ENCODE measurements around the gene ADAM15.
A peak's percentile ranks its signal among the peaks of the same experiment; 100 is the strongest.

ADAM15 gene

DNA sequence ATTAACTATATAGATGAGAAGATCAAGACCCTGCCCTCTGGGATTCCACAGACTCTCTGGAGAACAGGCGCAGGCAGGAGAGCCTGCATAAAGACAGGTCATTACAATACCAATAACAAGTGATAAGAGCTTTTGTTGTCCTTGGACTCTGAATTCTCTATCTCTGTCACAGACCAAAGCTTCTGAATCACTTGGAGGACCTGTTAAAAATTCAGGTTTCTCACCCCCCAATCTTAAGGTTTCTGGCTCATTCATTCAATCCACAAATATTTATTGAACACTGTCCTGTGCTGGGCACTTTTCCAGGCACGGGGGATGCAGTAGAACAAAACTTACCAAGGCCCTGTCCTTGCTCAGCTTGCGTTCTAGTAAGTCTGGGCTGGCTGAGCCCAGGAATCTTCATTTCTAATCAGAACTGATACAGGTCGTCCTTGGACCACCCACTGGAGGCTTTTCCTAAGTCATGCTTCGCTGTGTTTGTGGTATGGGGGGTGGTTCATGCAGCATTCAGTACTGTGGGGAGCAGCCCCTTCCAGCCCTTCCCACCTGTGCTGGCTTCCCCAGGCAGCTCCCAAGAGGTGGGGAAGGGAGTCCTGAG lies 13.8 kb downstream of the ADAM15 start:
- no peak for TF ChIP-seq CTCF (IDR thresholded peaks at IDR 0.05; ENCODE audit: low read depth, low read length)
- no peak for DNase-seq (ENCODE audit: extremely low read depth, low read depth)

DNA sequence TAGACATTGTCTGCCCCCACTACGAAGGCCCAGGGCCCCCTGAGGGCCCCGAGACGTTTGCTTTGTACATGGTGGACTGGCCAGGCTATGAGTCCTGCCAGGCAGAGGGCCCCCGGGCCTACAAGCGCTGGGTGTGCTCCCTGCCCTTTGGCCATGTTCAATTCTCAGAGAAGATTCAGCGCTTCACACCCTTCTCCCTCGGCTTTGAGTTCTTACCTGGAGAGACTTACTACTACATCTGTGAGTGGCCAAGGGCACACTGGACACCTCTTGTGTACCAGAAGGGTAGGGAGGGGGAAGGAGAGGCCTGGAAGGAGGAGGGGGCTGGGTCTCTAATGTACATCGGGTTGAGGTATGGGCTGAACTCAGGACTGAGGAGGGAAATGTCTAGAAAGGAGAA lies 15.7 kb downstream of the ADAM15 start:
- no peak for DNase-seq (ENCODE audit: extremely low read depth, low read depth)
- no peak for TF ChIP-seq CTCF (IDR thresholded peaks at IDR 0.05; ENCODE audit: low read depth, low read length)

DNA sequence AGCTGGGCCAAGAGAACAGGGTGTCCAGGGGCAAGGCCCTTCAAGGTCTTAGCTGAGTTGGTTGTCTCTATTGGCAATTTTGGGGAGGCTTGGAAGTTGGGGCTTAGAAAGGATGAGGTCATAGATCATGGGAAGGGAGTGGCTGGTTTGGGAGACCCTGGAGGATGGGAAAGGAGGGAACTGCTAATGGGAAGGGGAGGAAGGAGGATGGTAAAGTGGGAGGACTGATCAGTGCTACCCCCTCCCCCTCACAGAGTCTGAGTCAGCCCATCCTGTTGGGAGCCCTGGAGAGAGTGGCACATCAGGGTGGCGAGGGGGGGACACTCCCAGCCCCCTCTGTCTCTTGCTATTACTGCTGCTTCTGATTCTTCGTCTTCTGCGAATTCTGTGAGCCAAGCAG lies 17.5 kb downstream of the ADAM15 start:
- no peak for DNase-seq (ENCODE audit: extremely low read depth, low read depth)
- no peak for TF ChIP-seq CTCF (IDR thresholded peaks at IDR 0.05; ENCODE audit: low read depth, low read length)

- TF ChIP-seq CTCF (IDR thresholded peaks at IDR 0.05; ENCODE audit: low read depth, low read length), result no peak
- no peak for DNase-seq (ENCODE audit: extremely low read depth, low read depth)
Observed at GRCh38 chr1:155069551-155070157, 18.5 kb downstream of the ADAM15 start.

- no peak for TF ChIP-seq CTCF (IDR thresholded peaks at IDR 0.05; ENCODE audit: low read depth, low read length)
- DNase-seq (ENCODE audit: extremely low read depth, low read depth), result no peak
Observed at GRCh38 chr1:155070158-155070621, 19.1 kb downstream of the ADAM15 start.

DNA sequence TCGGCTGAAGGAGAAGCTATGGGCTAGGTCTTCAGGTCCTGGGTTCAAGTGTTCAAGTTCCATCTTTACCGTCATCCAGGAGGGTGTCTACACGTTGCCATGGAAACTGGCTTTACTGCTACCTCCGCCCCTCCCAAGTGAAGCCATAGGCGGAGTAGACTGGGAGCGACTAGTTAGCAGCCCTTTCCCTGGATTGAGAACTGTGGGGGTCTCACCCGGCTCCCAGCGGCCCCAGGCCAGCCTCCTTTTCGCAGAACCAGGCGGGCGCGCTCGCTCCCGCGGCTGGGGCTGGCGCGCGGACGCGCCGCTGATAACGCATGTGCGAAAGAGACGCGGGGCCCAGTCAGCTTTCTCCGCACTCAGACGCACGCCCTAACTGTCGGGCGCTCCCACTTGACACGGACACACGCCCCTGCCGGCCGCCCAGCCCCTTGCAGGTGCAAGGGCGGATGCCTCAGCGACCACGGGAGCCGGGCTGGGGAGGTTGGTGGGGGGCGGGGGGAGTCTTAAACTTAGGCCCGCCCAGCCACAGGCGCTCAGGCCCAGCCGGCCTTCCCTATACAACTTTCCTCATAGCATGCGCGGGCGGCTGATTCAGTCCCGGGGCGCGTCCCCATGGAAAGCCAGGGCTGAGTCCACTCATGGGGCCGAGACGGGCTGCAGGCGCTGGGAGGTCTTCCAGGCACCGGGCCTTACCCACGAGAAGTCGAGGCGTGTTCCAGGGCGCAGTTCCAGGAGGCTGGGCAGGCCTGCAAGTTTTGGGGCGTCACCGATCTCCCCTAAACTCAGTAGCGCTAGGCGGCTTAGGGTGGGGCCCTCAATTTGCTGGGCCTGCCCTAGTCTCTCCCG lies 19.8 kb downstream of the ADAM15 start:
- no peak for DNase-seq (ENCODE audit: extremely low read depth, low read depth)
- TF ChIP-seq CTCF (IDR thresholded peaks at IDR 0.05; ENCODE audit: low read depth, low read length), result peak; percentile 16

DNA sequence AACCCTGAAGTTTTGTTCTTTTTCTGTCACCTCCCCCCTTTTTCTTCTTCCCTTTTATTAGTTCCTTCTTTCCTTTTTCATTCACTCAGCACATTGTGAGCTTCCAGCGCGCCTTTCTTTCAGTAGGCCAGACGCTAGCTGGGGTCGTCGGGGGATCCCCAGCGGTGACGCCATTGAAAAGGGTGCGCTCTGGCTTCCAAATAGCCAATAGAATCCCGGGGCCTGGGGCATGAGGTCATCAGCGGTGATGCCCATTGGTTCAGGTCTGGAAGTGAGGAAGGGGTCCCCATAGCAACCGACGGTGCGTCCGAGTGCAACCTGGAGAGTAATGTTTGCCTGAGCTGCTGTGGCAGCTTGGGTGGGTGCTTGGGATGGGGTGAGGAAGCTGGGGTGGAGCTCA lies 20.6 kb downstream of the ADAM15 start:
- no peak for DNase-seq (ENCODE audit: extremely low read depth, low read depth)
- no peak for TF ChIP-seq CTCF (IDR thresholded peaks at IDR 0.05; ENCODE audit: low read depth, low read length)
